Measurements from ENCODE around the gene CADM1. TPM values are rescaled to one million over a fixed set of nuclear protein-coding genes. Genes with fewer than 3 reads are reported as not detected.

The CADM1 gene
- total and polyA plus RNA-seq, 4 donors = 31.7 to 243 (median 77.9) TPM

DNA sequence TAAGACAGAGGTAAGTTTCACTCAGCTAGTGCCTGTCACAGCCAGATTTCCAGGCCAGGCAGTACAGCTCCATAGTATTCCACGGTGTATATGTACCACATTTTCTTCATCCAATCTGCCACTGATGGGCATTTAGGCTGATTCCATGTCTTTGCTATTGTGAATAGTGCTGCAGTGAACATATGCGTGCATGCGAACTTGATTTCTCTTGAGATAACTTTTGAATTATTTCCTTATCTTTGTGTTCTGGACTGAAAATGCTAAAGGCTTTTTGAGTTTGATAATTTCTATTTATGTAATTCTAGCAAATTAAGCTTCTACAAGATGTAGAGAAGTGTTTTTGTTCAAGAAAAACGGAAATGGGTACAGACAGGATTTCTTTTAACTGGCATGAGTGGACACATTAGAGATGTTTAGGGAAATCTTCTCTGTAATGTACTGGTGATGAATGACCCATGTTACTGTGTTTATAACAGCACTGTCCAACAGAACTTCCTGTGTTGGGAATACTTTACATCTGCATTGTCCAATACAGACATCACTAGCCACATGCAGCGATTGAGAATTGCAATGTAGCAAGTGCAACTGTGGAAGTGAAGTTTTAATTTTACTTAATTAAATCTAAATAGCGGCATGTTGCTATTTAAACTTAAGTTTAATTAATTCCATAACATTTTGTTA is 151.3 kb downstream of the CADM1 start:
- Histone ChIP-seq H3K27me3 (ENCODE audit: control insufficient read depth in 3 of 3, insufficient read depth in 3 of 3, low read length in 2 of 3) (no peaks in the 10 kb centered on the region), H3K27ac (ENCODE audit: low read depth in 1 of 2, low read length in 1 of 2) (no peak overlapping the region), H3K9ac (ENCODE audit: insufficient read depth in 1 of 2, low read length in 2 of 2) (no peak overlapping the region), H3K4me1 (ENCODE audit: control insufficient read depth in 5 of 5, insufficient read depth in 5 of 5, low read length in 5 of 5) (peaks cover 2 to 48% (median 16%) of the 10 kb centered on the region in 5 donors), H3K9me3 (ENCODE audit: control insufficient read depth in 4 of 4, insufficient read depth in 3 of 4, low read length in 3 of 4) (no peaks in the 10 kb centered on the region), H3K36me3 (ENCODE audit: control insufficient read depth in 4 of 4, insufficient read depth in 4 of 4, low read length in 4 of 4) (no peaks in the 10 kb centered on the region), H3K4me3 (no peak overlapping the region)
- TF ChIP-seq, protein P1, sequence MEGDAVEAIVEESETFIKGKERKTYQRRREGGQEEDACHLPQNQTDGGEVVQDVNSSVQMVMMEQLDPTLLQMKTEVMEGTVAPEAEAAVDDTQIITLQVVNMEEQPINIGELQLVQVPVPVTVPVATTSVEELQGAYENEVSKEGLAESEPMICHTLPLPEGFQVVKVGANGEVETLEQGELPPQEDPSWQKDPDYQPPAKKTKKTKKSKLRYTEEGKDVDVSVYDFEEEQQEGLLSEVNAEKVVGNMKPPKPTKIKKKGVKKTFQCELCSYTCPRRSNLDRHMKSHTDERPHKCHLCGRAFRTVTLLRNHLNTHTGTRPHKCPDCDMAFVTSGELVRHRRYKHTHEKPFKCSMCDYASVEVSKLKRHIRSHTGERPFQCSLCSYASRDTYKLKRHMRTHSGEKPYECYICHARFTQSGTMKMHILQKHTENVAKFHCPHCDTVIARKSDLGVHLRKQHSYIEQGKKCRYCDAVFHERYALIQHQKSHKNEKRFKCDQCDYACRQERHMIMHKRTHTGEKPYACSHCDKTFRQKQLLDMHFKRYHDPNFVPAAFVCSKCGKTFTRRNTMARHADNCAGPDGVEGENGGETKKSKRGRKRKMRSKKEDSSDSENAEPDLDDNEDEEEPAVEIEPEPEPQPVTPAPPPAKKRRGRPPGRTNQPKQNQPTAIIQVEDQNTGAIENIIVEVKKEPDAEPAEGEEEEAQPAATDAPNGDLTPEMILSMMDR (IDR thresholded peaks at IDR 0.05; ENCODE audit: control extremely low read depth, extremely low read depth) = no peak
- ATAC-seq (ENCODE audit: insufficient read depth, low FRiP score) (no peak), DNase-seq (peak in 2 of 3 donors; percentile 82 to 90)
- WGBS, 2 donors = 62 to 67% methylated on average over 6 of the region's 6 CpGs

DNA sequence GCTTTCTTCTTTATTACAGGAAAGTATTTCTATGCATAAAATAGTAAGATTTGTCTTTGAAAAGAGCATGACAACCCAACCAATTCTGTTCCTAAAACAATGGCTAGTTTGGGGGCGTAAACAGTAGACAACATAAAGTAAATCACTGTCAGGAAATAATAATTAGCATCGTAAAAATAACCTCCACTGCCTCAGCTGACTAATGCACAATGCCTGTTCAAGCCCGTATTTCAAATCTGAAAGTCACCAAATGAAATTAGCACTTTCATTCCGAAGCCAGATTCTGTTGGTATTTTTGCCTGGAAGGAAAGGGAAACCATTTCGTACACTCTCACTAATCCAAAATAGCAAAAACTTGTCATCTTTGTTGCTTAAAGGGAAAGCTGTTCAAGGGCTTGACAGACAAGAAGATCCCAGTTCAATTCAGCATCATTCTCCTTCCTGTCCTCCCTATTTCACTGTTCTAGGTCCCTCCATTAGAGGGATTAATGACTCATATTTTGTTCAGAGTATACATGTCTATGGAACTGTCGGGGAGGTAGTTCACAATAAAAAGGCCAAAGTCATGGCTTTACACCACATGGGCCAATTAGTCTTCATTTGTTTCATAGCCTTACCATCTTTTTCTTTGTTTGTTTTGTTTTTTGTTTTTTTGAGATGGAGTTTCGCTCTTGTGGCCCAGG is 154.7 kb downstream of the CADM1 start:
- DNase-seq (no peak), ATAC-seq (ENCODE audit: insufficient read depth, low FRiP score) (no peak)
- Histone ChIP-seq H3K9me3 (ENCODE audit: control insufficient read depth in 4 of 4, insufficient read depth in 3 of 4, low read length in 3 of 4) (no peaks in the 10 kb centered on the region), H3K36me3 (ENCODE audit: control insufficient read depth in 4 of 4, insufficient read depth in 4 of 4, low read length in 4 of 4) (no peaks in the 10 kb centered on the region), H3K27ac (ENCODE audit: low read depth in 1 of 2, low read length in 1 of 2) (no peak overlapping the region), H3K27me3 (ENCODE audit: control insufficient read depth in 3 of 3, insufficient read depth in 3 of 3, low read length in 2 of 3) (no peaks in the 10 kb centered on the region), H3K4me3 (no peak overlapping the region), H3K9ac (ENCODE audit: insufficient read depth in 1 of 2, low read length in 2 of 2) (no peak overlapping the region), H3K4me1 (ENCODE audit: control insufficient read depth in 5 of 5, insufficient read depth in 5 of 5, low read length in 5 of 5) (peaks cover 5 to 53% (median 24%) of the 10 kb centered on the region in 5 donors)
- 67 to 68% methylated on average over 7 of the region's 7 CpGs for WGBS, 2 donors
- TF ChIP-seq, protein P1 (IDR thresholded peaks at IDR 0.05; ENCODE audit: control extremely low read depth, extremely low read depth) = no peak

DNA sequence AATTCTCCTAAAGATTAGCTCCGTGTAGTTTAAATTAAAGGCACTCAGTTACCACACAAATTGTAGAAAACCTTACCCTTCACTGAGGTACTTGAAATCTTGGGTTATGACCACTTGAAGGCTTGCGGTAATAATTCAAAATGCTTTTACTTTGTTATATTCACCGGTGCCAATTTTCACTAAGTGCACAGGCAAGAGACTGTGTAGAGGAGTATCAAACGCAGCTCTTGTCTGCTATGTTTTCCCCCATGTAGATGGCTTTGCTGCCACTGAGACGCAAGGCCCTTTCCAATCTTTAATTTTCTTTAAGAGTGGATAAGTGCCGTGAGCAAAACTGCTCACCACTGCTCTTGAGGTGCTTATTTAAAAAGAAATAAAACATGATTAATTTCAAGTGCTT is 155.8 kb downstream of the CADM1 start:
- TF ChIP-seq, protein P1 (IDR thresholded peaks at IDR 0.05; ENCODE audit: control extremely low read depth, extremely low read depth) = no peak
- H3K4me1 ChIP-seq (ENCODE audit: control insufficient read depth in 5 of 5, insufficient read depth in 5 of 5, low read length in 5 of 5) = peaks cover 5 to 44% (median 22%) of the 10 kb centered on the region in 5 donors
- DNase-seq (peak in 1 of 3 donors; percentile 26), ATAC-seq (ENCODE audit: insufficient read depth, low FRiP score) (no peak)
- H3K27me3 ChIP-seq (ENCODE audit: control insufficient read depth in 3 of 3, insufficient read depth in 3 of 3, low read length in 2 of 3) = no peaks in the 10 kb centered on the region
- H3K27ac ChIP-seq (ENCODE audit: low read depth in 1 of 2, low read length in 1 of 2) = no peak overlapping the region
- no peaks in the 10 kb centered on the region for H3K9me3 ChIP-seq (ENCODE audit: control insufficient read depth in 4 of 4, insufficient read depth in 3 of 4, low read length in 3 of 4)
- H3K9ac ChIP-seq (ENCODE audit: insufficient read depth in 1 of 2, low read length in 2 of 2) = no peak overlapping the region
- H3K36me3 ChIP-seq (ENCODE audit: control insufficient read depth in 4 of 4, insufficient read depth in 4 of 4, low read length in 4 of 4) = no peaks in the 10 kb centered on the region
- 74 to 92% methylated on average over 6 of the region's 6 CpGs for WGBS, 2 donors
- H3K4me3 ChIP-seq = no peak overlapping the region
